WERI-Rb-1 (cell line): ENCODE results near the gene NCS1.

Source experiments
- DNase-seq: peaks from one replicate; pipeline ENCODE4 v3.0.0-alpha.2; 2020
- H3K27ac ChIP-seq: fragments of 250-450 bp; sonication (Bioruptor Pico); 2 replicates; pipeline ENCODE4 v1.5.1; 2020; ENCODE audit warnings: mild to moderate bottlenecking, moderate library complexity
- H3K27me3 ChIP-seq: fragments of 250-450 bp; sonication (Bioruptor Pico); 2 replicates; pipeline ENCODE4 v1.5.1; 2021; ENCODE audit warnings: mild to moderate bottlenecking, low read depth, moderate library complexity; ENCODE audit not compliant: insufficient read depth, severe bottlenecking
- H3K36me3 ChIP-seq: fragments of 250-450 bp; sonication (Bioruptor Pico); 2 replicates; pipeline ENCODE4 v1.5.1; 2020; ENCODE audit warnings: mild to moderate bottlenecking, moderate library complexity
- H3K4me3 ChIP-seq: 2 replicates; pipeline ENCODE4 v1.5.1; 2011; ENCODE audit warnings: low read depth, mild to moderate bottlenecking, control low read depth, low read length
- H3K9me3 ChIP-seq: fragments of 250-450 bp; sonication (Bioruptor Pico); 2 replicates; pipeline ENCODE4 v1.5.1; 2021; ENCODE audit warnings: mild to moderate bottlenecking, moderate library complexity; ENCODE audit not compliant: severe bottlenecking
- CTCF ChIP-seq: IDR thresholded peaks from 2 replicates; pipeline ENCODE4 v1.5.1; 2011; ENCODE audit warnings: low read depth, mild to moderate bottlenecking, control low read depth, inconsistent platforms, low read length

The NCS1 gene

GRCh38 chr9:130211548-130212226 is 39.5 kb downstream of the NCS1 start:
- Histone ChIP-seq H3K9me3 (no peaks in the 10 kb centered on the region), H3K4me3 (no peak overlapping the region), H3K27me3 (no peaks in the 10 kb centered on the region), H3K27ac (no peak overlapping the region), H3K36me3 (peaks cover 21% of the 10 kb centered on the region)
- no peak for DNase-seq
- TF ChIP-seq CTCF: no peak

- peaks cover 27% of the 10 kb centered on the region for H3K36me3 ChIP-seq
- H3K27ac ChIP-seq: no peak overlapping the region
- H3K9me3 ChIP-seq: no peaks in the 10 kb centered on the region
These were observed 40.5 kb downstream of the NCS1 start for GRCh38 chr9:130212543-130213297.

DNA sequence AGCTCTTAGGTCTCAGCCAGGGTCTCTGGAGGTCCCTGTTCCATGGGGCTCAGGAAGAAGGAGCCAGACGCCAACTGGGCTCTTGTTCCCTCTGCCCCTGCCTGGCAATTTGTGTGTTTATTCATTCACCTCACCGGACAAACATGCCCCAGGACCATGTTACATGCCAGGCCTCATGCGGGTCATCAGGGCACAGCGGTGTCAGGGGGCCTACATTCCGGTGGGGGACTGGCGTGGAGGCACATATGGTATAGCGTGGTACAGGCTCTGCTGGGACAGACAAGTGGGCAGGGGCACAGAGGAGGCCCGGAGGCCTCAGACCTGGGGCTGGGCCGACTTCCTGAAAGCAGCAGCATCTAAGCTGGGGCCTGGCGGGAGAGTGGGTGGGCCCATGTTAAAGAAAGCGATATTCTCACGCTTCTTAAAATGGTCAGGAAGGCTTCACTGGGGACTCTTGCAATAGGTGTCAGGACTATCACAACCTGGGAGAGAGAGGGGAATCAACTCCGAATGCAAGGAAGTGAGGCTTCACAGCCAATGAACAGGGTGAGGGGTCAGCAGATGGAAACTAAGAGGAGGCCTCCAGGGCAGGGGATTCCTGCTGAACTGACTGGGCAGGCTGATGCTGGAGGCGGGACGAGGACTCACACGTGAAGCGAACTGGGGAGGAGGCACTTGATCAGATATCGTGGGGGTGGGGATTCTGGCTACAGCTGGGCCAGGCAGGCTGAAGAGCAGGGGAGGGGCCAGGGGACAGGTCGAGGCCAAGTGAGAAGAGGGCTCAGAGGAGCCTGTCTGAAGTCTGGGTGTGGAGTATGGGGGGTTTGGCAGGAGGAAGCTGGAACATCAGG is 41.9 kb downstream of the NCS1 start:
- no peak overlapping the region for H3K4me3 ChIP-seq
- no peaks in the 10 kb centered on the region for H3K27me3 ChIP-seq
- peak overlapping the region; percentile 36 for H3K27ac ChIP-seq
- no peaks in the 10 kb centered on the region for H3K9me3 ChIP-seq
- H3K36me3 ChIP-seq: peaks cover 33% of the 10 kb centered on the region
- DNase-seq: peak; percentile 86
- TF ChIP-seq CTCF: no peak

More at GRCh38 chr9:130212543-130213297, 40.5 kb downstream of the NCS1 start:
- no peak for DNase-seq
- no peak for TF ChIP-seq CTCF
- H3K4me3 ChIP-seq: no peak overlapping the region
- no peaks in the 10 kb centered on the region for H3K27me3 ChIP-seq

- H3K9me3 ChIP-seq: no peaks in the 10 kb centered on the region
- H3K36me3 ChIP-seq: peaks cover 32% of the 10 kb centered on the region
- no peak for DNase-seq
- no peaks in the 10 kb centered on the region for H3K27me3 ChIP-seq
- H3K27ac ChIP-seq: peak overlapping the region; percentile 34; the same call in 1 of the 2 replicates
- no peak overlapping the region for H3K4me3 ChIP-seq
- TF ChIP-seq CTCF: no peak
These were observed 42.7 kb downstream of the NCS1 start for GRCh38 chr9:130214776-130215340.

DNA sequence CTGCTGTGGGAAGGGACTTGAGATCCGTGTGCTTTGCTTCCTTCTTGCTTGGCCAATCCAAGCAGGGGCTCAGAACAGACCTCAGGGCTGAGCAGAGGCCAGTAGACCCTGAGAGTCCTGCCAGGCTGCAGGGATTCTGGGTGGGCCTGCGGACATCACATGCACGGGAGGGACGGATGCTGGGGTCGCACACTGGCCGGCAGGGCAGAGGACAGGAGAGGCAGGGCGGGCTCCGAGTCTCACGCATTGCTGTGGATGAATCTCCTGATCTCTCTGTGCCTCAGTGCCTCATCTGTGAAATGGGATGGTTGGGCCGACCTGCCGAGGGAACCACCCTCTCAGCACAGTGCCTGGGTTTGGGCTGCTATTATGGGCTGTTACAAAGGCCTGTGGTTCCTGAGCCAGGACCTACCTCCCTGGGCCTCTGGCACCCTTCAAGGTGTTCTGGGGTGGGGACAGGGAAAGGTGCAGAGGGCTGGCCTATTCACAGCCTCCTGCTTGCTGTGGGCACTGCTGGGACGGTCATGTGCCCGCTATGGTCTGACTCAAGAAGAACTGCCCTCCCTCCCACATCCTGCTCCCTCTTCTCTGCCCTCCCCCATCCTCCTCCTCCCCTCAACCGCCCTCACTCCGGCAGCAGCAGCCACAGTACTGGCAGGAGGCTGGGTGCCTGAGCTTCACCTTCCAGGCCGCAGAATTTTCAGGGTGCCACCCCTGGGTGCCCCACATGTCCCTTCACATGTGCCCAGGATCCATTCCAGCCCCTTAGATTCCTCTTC is 43.3 kb downstream of the NCS1 start:
- H3K27ac ChIP-seq: no peak overlapping the region; the same call in 1 of the 2 replicates

More for the DNA sequence above, 43.3 kb downstream of the NCS1 start:
- Histone ChIP-seq H3K27me3 (no peaks in the 10 kb centered on the region), H3K9me3 (no peaks in the 10 kb centered on the region), H3K4me3 (no peak overlapping the region), H3K36me3 (peaks cover 32% of the 10 kb centered on the region)
- TF ChIP-seq CTCF: no peak
- DNase-seq: no peak
